ENCODE measurements around the gene SEC16A.

The SEC16A gene

GRCh38 chr9:136511670-136512592 is 29.1 kb upstream of the SEC16A start:
- TF ChIP-seq POLR2AphosphoS5 (IDR thresholded peaks at IDR 0.05; ENCODE audit: low read depth, low read length) (no peak), REST (IDR thresholded peaks at IDR 0.05; ENCODE audit: insufficient read depth in 1 of 2, low read depth in 2 of 2, low read length in 2 of 2) (no peak), TAF1 (IDR thresholded peaks at IDR 0.05; ENCODE audit: borderline replicate concordance, insufficient read depth, low read length) (no peak), SIN3A (IDR thresholded peaks at IDR 0.05; ENCODE audit: borderline replicate concordance, insufficient read depth, low read length) (no peak), FOXP2 (optimal IDR thresholded peaks at IDR 0.05; ENCODE audit: borderline replicate concordance, extremely low read depth, extremely low read length, insufficient read depth) (no peak)

GRCh38 chr9:136511144-136511669 is 28.4 kb upstream of the SEC16A start:
- TF ChIP-seq POLR2AphosphoS5 (IDR thresholded peaks at IDR 0.05; ENCODE audit: low read depth, low read length) = no peak
- no peak for TF ChIP-seq REST (IDR thresholded peaks at IDR 0.05; ENCODE audit: insufficient read depth in 1 of 2, low read depth in 2 of 2, low read length in 2 of 2)
- TF ChIP-seq TAF1 (IDR thresholded peaks at IDR 0.05; ENCODE audit: borderline replicate concordance, insufficient read depth, low read length) = no peak
- TF ChIP-seq SIN3A (IDR thresholded peaks at IDR 0.05; ENCODE audit: borderline replicate concordance, insufficient read depth, low read length) = no peak
- TF ChIP-seq FOXP2 (optimal IDR thresholded peaks at IDR 0.05; ENCODE audit: borderline replicate concordance, extremely low read depth, extremely low read length, insufficient read depth) = no peak

GRCh38 chr9:136510561-136510960 is 27.7 kb upstream of the SEC16A start:
- TF ChIP-seq POLR2AphosphoS5 (IDR thresholded peaks at IDR 0.05; ENCODE audit: low read depth, low read length) (no peak), REST (IDR thresholded peaks at IDR 0.05; ENCODE audit: insufficient read depth in 1 of 2, low read depth in 2 of 2, low read length in 2 of 2) (no peak), FOXP2 (optimal IDR thresholded peaks at IDR 0.05; ENCODE audit: borderline replicate concordance, extremely low read depth, extremely low read length, insufficient read depth) (no peak), TAF1 (IDR thresholded peaks at IDR 0.05; ENCODE audit: borderline replicate concordance, insufficient read depth, low read length) (no peak), SIN3A (IDR thresholded peaks at IDR 0.05; ENCODE audit: borderline replicate concordance, insufficient read depth, low read length) (no peak)

GRCh38 chr9:136509549-136509948 is 26.7 kb upstream of the SEC16A start:
- no peak for TF ChIP-seq POLR2AphosphoS5 (IDR thresholded peaks at IDR 0.05; ENCODE audit: low read depth, low read length)
- TF ChIP-seq SIN3A (IDR thresholded peaks at IDR 0.05; ENCODE audit: borderline replicate concordance, insufficient read depth, low read length) = no peak
- TF ChIP-seq FOXP2 (optimal IDR thresholded peaks at IDR 0.05; ENCODE audit: borderline replicate concordance, extremely low read depth, extremely low read length, insufficient read depth) = no peak
- TF ChIP-seq TAF1 (IDR thresholded peaks at IDR 0.05; ENCODE audit: borderline replicate concordance, insufficient read depth, low read length) = no peak
- TF ChIP-seq REST (IDR thresholded peaks at IDR 0.05; ENCODE audit: insufficient read depth in 1 of 2, low read depth in 2 of 2, low read length in 2 of 2) = no peak

Data from PFSK-1 (cell line).